Measurements from ENCODE around the gene PRR16.

The PRR16 gene

GRCh38 chr5:120631611-120632010, 167.5 kb downstream of the PRR16 start:
- H3K9ac ChIP-seq (ENCODE audit: insufficient read length, low read depth) = no peak overlapping the region
- TF ChIP-seq SUZ12 (IDR thresholded peaks at IDR 0.05; ENCODE audit: extremely low read depth, insufficient read depth, insufficient read length) = no peak
- TF ChIP-seq ZNF274 (IDR thresholded peaks at IDR 0.05; ENCODE audit: low read depth, low read length) = no peak
- TF ChIP-seq YY1 (IDR thresholded peaks at IDR 0.05; ENCODE audit: insufficient read depth, insufficient read length) = no peak
- no peak for DNase-seq (ENCODE audit: low read depth, low spot score)
- no peaks in the 10 kb centered on the region for H3K36me3 ChIP-seq (ENCODE audit: insufficient read depth, insufficient read length, low read length)
- no peaks in the 10 kb centered on the region for H3K9me3 ChIP-seq (ENCODE audit: insufficient read depth, low read length)
- no peaks in the 10 kb centered on the region for H3K27me3 ChIP-seq (ENCODE audit: insufficient read depth, insufficient read length)
- no peaks in the 10 kb centered on the region for H3K4me1 ChIP-seq (ENCODE audit: insufficient read depth, insufficient read length)
- no peak overlapping the region for H3K4me3 ChIP-seq (ENCODE audit: insufficient read length, low read depth)

- no peaks in the 10 kb centered on the region for H3K27me3 ChIP-seq (ENCODE audit: insufficient read depth, insufficient read length)
- H3K9me3 ChIP-seq (ENCODE audit: insufficient read depth, low read length) = no peaks in the 10 kb centered on the region
- no peaks in the 10 kb centered on the region for H3K4me1 ChIP-seq (ENCODE audit: insufficient read depth, insufficient read length)
- no peak overlapping the region for H3K4me3 ChIP-seq (ENCODE audit: insufficient read length, low read depth)
- TF ChIP-seq SUZ12 (IDR thresholded peaks at IDR 0.05; ENCODE audit: extremely low read depth, insufficient read depth, insufficient read length) = no peak
- TF ChIP-seq YY1 (IDR thresholded peaks at IDR 0.05; ENCODE audit: insufficient read depth, insufficient read length) = no peak
- TF ChIP-seq ZNF274 (IDR thresholded peaks at IDR 0.05; ENCODE audit: low read depth, low read length) = no peak
- no peak for DNase-seq (ENCODE audit: low read depth, low spot score)
- no peak overlapping the region for H3K9ac ChIP-seq (ENCODE audit: insufficient read length, low read depth)
- H3K36me3 ChIP-seq (ENCODE audit: insufficient read depth, insufficient read length, low read length) = no peaks in the 10 kb centered on the region
Measured at GRCh38 chr5:120632430-120632829, 168.3 kb downstream of the PRR16 start.

GRCh38 chr5:120638449-120638848, 174.3 kb downstream of the PRR16 start:
- TF ChIP-seq YY1 (IDR thresholded peaks at IDR 0.05; ENCODE audit: insufficient read depth, insufficient read length) = no peak
- no peak for TF ChIP-seq ZNF274 (IDR thresholded peaks at IDR 0.05; ENCODE audit: low read depth, low read length)
- no peak for TF ChIP-seq SUZ12 (IDR thresholded peaks at IDR 0.05; ENCODE audit: extremely low read depth, insufficient read depth, insufficient read length)
- H3K4me1 ChIP-seq (ENCODE audit: insufficient read depth, insufficient read length) = no peaks in the 10 kb centered on the region
- no peaks in the 10 kb centered on the region for H3K9me3 ChIP-seq (ENCODE audit: insufficient read depth, low read length)
- no peaks in the 10 kb centered on the region for H3K36me3 ChIP-seq (ENCODE audit: insufficient read depth, insufficient read length, low read length)
- H3K9ac ChIP-seq (ENCODE audit: insufficient read length, low read depth) = no peak overlapping the region
- no peaks in the 10 kb centered on the region for H3K27me3 ChIP-seq (ENCODE audit: insufficient read depth, insufficient read length)
- no peak for DNase-seq (ENCODE audit: low read depth, low spot score)
- no peak overlapping the region for H3K4me3 ChIP-seq (ENCODE audit: insufficient read length, low read depth)

DNA sequence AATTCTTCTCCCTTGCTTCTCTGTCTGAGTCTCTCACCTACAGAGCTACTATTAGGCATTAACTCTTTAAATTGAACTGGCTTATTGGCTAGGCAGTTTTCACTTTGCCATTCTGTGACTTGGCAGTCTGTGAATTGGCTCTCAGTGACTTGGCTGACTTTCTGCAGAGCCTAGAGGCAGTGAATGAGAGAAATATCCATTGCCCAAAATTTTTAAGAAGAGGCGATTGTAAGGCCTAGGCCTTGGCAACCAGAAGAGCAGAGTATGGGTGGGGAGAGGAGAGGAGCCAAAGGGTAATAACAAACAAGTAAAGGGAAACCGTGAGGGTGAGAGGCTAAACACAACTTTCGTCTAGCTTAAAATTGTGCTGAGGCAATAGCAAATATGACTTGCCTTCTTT, 176.7 kb downstream of the PRR16 start:
- Histone ChIP-seq H3K36me3 (ENCODE audit: insufficient read depth, insufficient read length, low read length) (no peaks in the 10 kb centered on the region), H3K4me1 (ENCODE audit: insufficient read depth, insufficient read length) (no peaks in the 10 kb centered on the region)

GRCh38 chr5:120644516-120644915, 180.4 kb downstream of the PRR16 start:
- H3K9me3 ChIP-seq (ENCODE audit: insufficient read depth, low read length) = no peaks in the 10 kb centered on the region
- H3K4me1 ChIP-seq (ENCODE audit: insufficient read depth, insufficient read length) = no peaks in the 10 kb centered on the region
- no peak overlapping the region for H3K4me3 ChIP-seq (ENCODE audit: insufficient read length, low read depth)
- no peaks in the 10 kb centered on the region for H3K36me3 ChIP-seq (ENCODE audit: insufficient read depth, insufficient read length, low read length)
- TF ChIP-seq ZNF274 (IDR thresholded peaks at IDR 0.05; ENCODE audit: low read depth, low read length) (no peak), YY1 (IDR thresholded peaks at IDR 0.05; ENCODE audit: insufficient read depth, insufficient read length) (no peak), SUZ12 (IDR thresholded peaks at IDR 0.05; ENCODE audit: extremely low read depth, insufficient read depth, insufficient read length) (no peak)
- no peaks in the 10 kb centered on the region for H3K27me3 ChIP-seq (ENCODE audit: insufficient read depth, insufficient read length)
- DNase-seq (ENCODE audit: low read depth, low spot score) = no peak
- H3K9ac ChIP-seq (ENCODE audit: insufficient read length, low read depth) = no peak overlapping the region

More for the DNA sequence above, 176.7 kb downstream of the PRR16 start:
- no peak for TF ChIP-seq YY1 (IDR thresholded peaks at IDR 0.05; ENCODE audit: insufficient read depth, insufficient read length)
- TF ChIP-seq ZNF274 (IDR thresholded peaks at IDR 0.05; ENCODE audit: low read depth, low read length) = no peak
- no peak for TF ChIP-seq SUZ12 (IDR thresholded peaks at IDR 0.05; ENCODE audit: extremely low read depth, insufficient read depth, insufficient read length)
- Histone ChIP-seq H3K9ac (ENCODE audit: insufficient read length, low read depth) (no peak overlapping the region), H3K27me3 (ENCODE audit: insufficient read depth, insufficient read length) (no peaks in the 10 kb centered on the region), H3K4me3 (ENCODE audit: insufficient read length, low read depth) (no peak overlapping the region), H3K9me3 (ENCODE audit: insufficient read depth, low read length) (no peaks in the 10 kb centered on the region)
- DNase-seq (ENCODE audit: low read depth, low spot score) = no peak

DNA sequence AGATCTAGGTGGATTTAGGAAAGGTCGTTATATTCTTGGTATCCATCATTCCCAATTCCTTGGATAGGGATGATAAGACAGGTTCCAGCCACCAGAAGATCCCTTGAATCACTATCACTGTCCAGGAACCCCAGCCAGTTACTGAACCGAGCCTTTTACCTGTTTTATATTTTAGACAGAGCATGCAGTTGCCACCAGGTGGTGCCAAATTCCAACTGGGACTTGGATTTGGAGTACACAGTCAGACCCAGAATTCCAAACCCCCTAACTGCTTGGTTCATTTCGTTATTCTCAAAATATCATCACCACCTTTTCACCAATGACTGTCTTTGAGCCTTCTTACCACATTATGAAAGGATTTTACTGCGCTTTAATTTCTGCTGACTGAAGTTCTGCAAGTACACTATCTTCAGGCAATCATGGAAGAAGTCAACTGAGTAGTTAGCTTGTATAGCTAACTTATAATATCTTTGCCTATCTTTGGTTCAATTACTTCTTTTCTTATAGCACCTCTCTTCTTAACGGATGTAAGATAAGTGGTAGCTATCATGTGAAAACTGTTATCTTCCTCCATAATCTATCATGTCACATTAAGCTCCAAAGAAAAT, 191.8 kb downstream of the PRR16 start:
- no peaks in the 10 kb centered on the region for H3K4me1 ChIP-seq (ENCODE audit: insufficient read depth, insufficient read length)
- TF ChIP-seq YY1 (IDR thresholded peaks at IDR 0.05; ENCODE audit: insufficient read depth, insufficient read length) (no peak), ZNF274 (IDR thresholded peaks at IDR 0.05; ENCODE audit: low read depth, low read length) (no peak), SUZ12 (IDR thresholded peaks at IDR 0.05; ENCODE audit: extremely low read depth, insufficient read depth, insufficient read length) (no peak)
- H3K9ac ChIP-seq (ENCODE audit: insufficient read length, low read depth) = no peak overlapping the region
- H3K36me3 ChIP-seq (ENCODE audit: insufficient read depth, insufficient read length, low read length) = no peaks in the 10 kb centered on the region
- no peaks in the 10 kb centered on the region for H3K9me3 ChIP-seq (ENCODE audit: insufficient read depth, low read length)
- DNase-seq (ENCODE audit: low read depth, low spot score) = no peak
- H3K27me3 ChIP-seq (ENCODE audit: insufficient read depth, insufficient read length) = no peaks in the 10 kb centered on the region
- no peak overlapping the region for H3K4me3 ChIP-seq (ENCODE audit: insufficient read length, low read depth)

GRCh38 chr5:120657104-120657503, 193.0 kb downstream of the PRR16 start:
- Histone ChIP-seq H3K9ac (ENCODE audit: insufficient read length, low read depth) (no peak overlapping the region), H3K4me1 (ENCODE audit: insufficient read depth, insufficient read length) (no peaks in the 10 kb centered on the region), H3K9me3 (ENCODE audit: insufficient read depth, low read length) (no peaks in the 10 kb centered on the region), H3K4me3 (ENCODE audit: insufficient read length, low read depth) (no peak overlapping the region), H3K36me3 (ENCODE audit: insufficient read depth, insufficient read length, low read length) (no peaks in the 10 kb centered on the region), H3K27me3 (ENCODE audit: insufficient read depth, insufficient read length) (no peaks in the 10 kb centered on the region)
- TF ChIP-seq YY1 (IDR thresholded peaks at IDR 0.05; ENCODE audit: insufficient read depth, insufficient read length) = no peak
- no peak for TF ChIP-seq SUZ12 (IDR thresholded peaks at IDR 0.05; ENCODE audit: extremely low read depth, insufficient read depth, insufficient read length)
- TF ChIP-seq ZNF274 (IDR thresholded peaks at IDR 0.05; ENCODE audit: low read depth, low read length) = no peak
- DNase-seq (ENCODE audit: low read depth, low spot score) = no peak
